HCT116 (cell line): Measurements from ENCODE around the gene PRXL2C. TPM values are rescaled to one million over a fixed set of nuclear protein-coding genes. Genes with fewer than 3 reads are reported as not detected.

Source experiments
- ATAC-seq: fragments of 200-7000 bp; cut with Tn5 transposase; 2 replicates; pipeline ENCODE4 v1.9.1; 2020; ENCODE audit warnings: mild to moderate bottlenecking, moderate library complexity
- BruUV-seq: library from RNA; stranded (reverse); fragments of 400-500 nt; replicated peaks from 2 replicates; lab custom pipeline; 2021; lab: Mats Ljungman, UMichigan
- CTCF ChIA-PET: fragments of 300-600 bp; sonication (Branson Sonifier 250); formaldehyde crosslinking; loops from one replicate; lab custom pipeline; 2021; ENCODE audit warnings: antibody characterized with exemption; lab: Charles Lee
- POLR2A ChIA-PET: fragments of 300-600, 350-600 bp; sonication (Branson Sonifier 250); formaldehyde crosslinking; loops from one replicate; lab custom pipeline; 2021; ENCODE audit warnings: antibody characterized with exemption; lab: Charles Lee
- RAD21 ChIA-PET, 2 experiments: fragments of 300-600 bp; sonication (Branson Sonifier 250); formaldehyde crosslinking; loops; one replicate each; lab custom pipeline; 2023; ENCODE audit warnings: low total read pairs in 2 of 2; ENCODE audit not compliant: uncharacterized antibody in 2 of 2, unreplicated experiment in 2 of 2, low non-redundant PET in 1 of 2; lab: Charles Lee
- DNase-seq: peaks from one replicate; pipeline ENCODE4 v3.0.0-alpha.2; 2010; ENCODE audit warnings: low read depth, low spot score
- H2AFZ ChIP-seq: fragments of 200-600 bp; shearing (Covaris generic), sonication (generic); 2 replicates; pipeline ENCODE4 v1.6.1; 2017; ENCODE audit warnings: low read depth, mixed run types, mixed read lengths, antibody characterized with exemption, low read length; ENCODE audit not compliant: poor library complexity, severe bottlenecking
- H3K27ac ChIP-seq: 2 replicates; pipeline ENCODE4 v1.5.1; 2012; ENCODE audit warnings: low read depth, low read length
- H3K27me3 ChIP-seq: fragments of 200-600 bp; sonication (generic); 2 replicates; pipeline ENCODE4 v1.6.1; 2016; ENCODE audit warnings: mixed run types, low read length, mixed read lengths; ENCODE audit not compliant: insufficient read depth
- H3K36me3 ChIP-seq, 2 experiments: fragments of 200-500 bp in 1 of 2; fragments of 200-600 bp in 1 of 2; sonication (Bioruptor generic) in 1 of 2; sonication (generic) in 1 of 2; 2 replicates each; pipeline versions ENCODE4 v1.5.1 to v1.6.1; 2014 to 2016; ENCODE audit warnings: low read length in 2 of 2, inconsistent platforms in 1 of 2, mixed read lengths in 1 of 2, mixed run types in 1 of 2; ENCODE audit not compliant: insufficient read depth in 2 of 2, control insufficient read depth in 1 of 2
- H3K4me1 ChIP-seq, 2 experiments: fragments of 200-600 bp in 1 of 2; sonication (generic) in 1 of 2; 2 replicates each; pipeline versions ENCODE4 v1.5.1 to v1.6.1; 2012 to 2017; ENCODE audit warnings: low read length in 2 of 2, inconsistent platforms in 1 of 2, mild to moderate bottlenecking in 1 of 2, mixed read lengths in 1 of 2, mixed run types in 1 of 2, moderate library complexity in 1 of 2; ENCODE audit not compliant: insufficient read depth in 2 of 2, control insufficient read depth in 1 of 2
- H3K4me2 ChIP-seq: fragments of 200-600 bp; sonication (generic); 2 replicates; pipeline ENCODE4 v1.6.1; 2017; ENCODE audit warnings: mixed run types, low read length, mixed read lengths
- H3K4me3 ChIP-seq, 2 experiments: fragments of 200-600 bp in 1 of 2; sonication (generic) in 1 of 2; replicated peaks in 1 of 2; 2 replicates each; pipeline ENCODE4 v1.5.1; 2011 to 2016; ENCODE audit warnings: low read length in 2 of 2, control low read depth in 1 of 2, low read depth in 1 of 2, mild to moderate bottlenecking in 1 of 2, mixed read lengths in 1 of 2, mixed run types in 1 of 2
- H3K79me2 ChIP-seq: fragments of 200-600 bp; sonication (generic); 2 replicates; pipeline ENCODE4 v1.6.1; 2017; ENCODE audit warnings: mild to moderate bottlenecking, mixed run types, low read length, moderate library complexity, mixed read lengths; ENCODE audit not compliant: insufficient read depth
- H3K9ac ChIP-seq: fragments of 200-600 bp; sonication (generic); 2 replicates; pipeline ENCODE4 v1.6.1; 2016; ENCODE audit warnings: low read length, mixed read lengths
- H3K9me2 ChIP-seq: fragments of 200-600 bp; sonication (generic), shearing (Covaris generic); 2 replicates; pipeline ENCODE4 v1.6.1; 2017; ENCODE audit warnings: mixed run types, mild to moderate bottlenecking, moderate library complexity; ENCODE audit not compliant: insufficient read depth
- H3K9me3 ChIP-seq, 2 experiments: fragments of 200-500 bp in 1 of 2; fragments of 200-600 bp in 1 of 2; sonication (Bioruptor generic) in 1 of 2; sonication (generic) in 1 of 2; 2 replicates each; pipeline ENCODE4 v1.6.1; 2014 to 2017; ENCODE audit warnings: low read length in 2 of 2, mixed read lengths in 2 of 2, inconsistent platforms in 1 of 2, low read depth in 1 of 2, mild to moderate bottlenecking in 1 of 2, mixed run types in 1 of 2, moderate library complexity in 1 of 2; ENCODE audit not compliant: control insufficient read depth in 1 of 2, insufficient read depth in 1 of 2
- H4K20me1 ChIP-seq: fragments of 200-600 bp; sonication (generic), shearing (Covaris generic); 2 replicates; pipeline ENCODE4 v1.6.1; 2017; ENCODE audit warnings: mixed run types, mild to moderate bottlenecking, moderate library complexity; ENCODE audit not compliant: insufficient read depth
- ATF3 ChIP-seq: IDR thresholded peaks from 2 replicates; pipeline ENCODE4 v1.6.1; 2012
- CBX3 ChIP-seq: IDR thresholded peaks from 2 replicates; pipeline ENCODE4 v1.6.1; 2012; ENCODE audit warnings: low read depth
- CEBPB ChIP-seq: IDR thresholded peaks from 2 replicates; pipeline ENCODE4 v1.6.1; 2012; ENCODE audit warnings: low read depth
- CTCF ChIP-seq, 3 experiments: fragments of 200-600 bp in 1 of 3; sonication (generic) in 1 of 3; IDR thresholded peaks in 2 of 3; conservative IDR thresholded peaks in 1 of 3; 2 replicates each; pipeline ENCODE4 v1.5.1; 2012 to 2017; ENCODE audit warnings: low read depth in 2 of 3, low read length in 2 of 3, antibody characterized with exemption in 1 of 3, borderline replicate concordance in 1 of 3, control low read depth in 1 of 3, mild to moderate bottlenecking in 1 of 3, mixed read lengths in 1 of 3, mixed run types in 1 of 3, moderate library complexity in 1 of 3; ENCODE audit not compliant: insufficient read depth in 1 of 3
- EGR1 ChIP-seq: IDR thresholded peaks from 2 replicates; pipeline ENCODE4 v1.6.1; 2012; ENCODE audit warnings: low read depth
- ELF1 ChIP-seq: IDR thresholded peaks from 2 replicates; pipeline ENCODE4 v1.6.1; 2012; ENCODE audit warnings: low read depth, borderline replicate concordance
- EZH2 ChIP-seq: fragments of 200-600 bp; sonication (generic); IDR thresholded peaks from 2 replicates; pipeline ENCODE4 v1.6.1; 2017; ENCODE audit warnings: antibody characterized with exemption, mixed run types
- EZH2phosphoT487 ChIP-seq: fragments of 200-600 bp; IDR thresholded peaks from 2 replicates; pipeline ENCODE4 v1.6.1; 2018; ENCODE audit warnings: antibody characterized with exemption, borderline replicate concordance
- FOSL1 ChIP-seq: IDR thresholded peaks from 2 replicates; pipeline ENCODE4 v1.6.1; 2012; ENCODE audit warnings: low read depth
- JUND ChIP-seq: IDR thresholded peaks from 2 replicates; pipeline ENCODE4 v1.6.1; 2012
- MAX ChIP-seq: IDR thresholded peaks from 2 replicates; pipeline ENCODE4 v1.6.1; 2012
- POLR2A ChIP-seq: IDR thresholded peaks from 2 replicates; pipeline ENCODE4 v1.7.0; 2011; ENCODE audit warnings: borderline replicate concordance; ENCODE audit not compliant: insufficient read depth, insufficient read length; ENCODE audit errors: extremely low read depth
- POLR2AphosphoS5 ChIP-seq: IDR thresholded peaks from 2 replicates; pipeline ENCODE4 v1.6.1; 2011; ENCODE audit warnings: mild to moderate bottlenecking, low read depth, low read length, moderate library complexity
- SIN3A ChIP-seq: IDR thresholded peaks from 2 replicates; pipeline ENCODE4 v1.6.1; 2012; ENCODE audit warnings: low read depth
- SP1 ChIP-seq: IDR thresholded peaks from 2 replicates; pipeline ENCODE4 v1.6.1; 2012; ENCODE audit warnings: low read depth
- SRF ChIP-seq: IDR thresholded peaks from 2 replicates; pipeline ENCODE4 v1.6.1; 2012; ENCODE audit warnings: low read depth
- TCF7L2 ChIP-seq: IDR thresholded peaks from 2 replicates; pipeline ENCODE4 v1.7.0; 2011; ENCODE audit warnings: borderline replicate concordance, inconsistent platforms; ENCODE audit not compliant: insufficient read depth, insufficient read length; ENCODE audit errors: extremely low read depth
- YY1 ChIP-seq: IDR thresholded peaks from 2 replicates; pipeline ENCODE4 v1.6.1; 2011; ENCODE audit warnings: low read length, low read depth, moderate library complexity, mild to moderate bottlenecking; ENCODE audit not compliant: insufficient replicate concordance; ENCODE audit errors: extremely low read depth
- ZBTB33 ChIP-seq: IDR thresholded peaks from 2 replicates; pipeline ENCODE4 v1.6.1; 2011; ENCODE audit warnings: mild to moderate bottlenecking, low read length, moderate library complexity; ENCODE audit not compliant: insufficient replicate concordance; ENCODE audit errors: extremely low read depth
- ZNF274 ChIP-seq: fragments of 200-500 bp; sonication (Bioruptor generic); IDR thresholded peaks from 2 replicates; pipeline ENCODE4 v1.6.1; 2014; ENCODE audit warnings: mild to moderate bottlenecking, low read depth, low read length, inconsistent platforms
- intact Hi-C: fragments of 100-400 bp; cut with micrococcal nuclease; formaldehyde crosslinking; loops from 2 replicates; pipeline ENCODE4 v1.10.0; 2022
- total RNA-seq: library from RNA; stranded (reverse); gene quantifications from one replicate; pipeline ENCODE4 v1.2.1, GENCODE V29; 2021; ENCODE audit not compliant: unreplicated experiment

Gene PRXL2C
- total RNA-seq, 1 experiment from 2014 or later: 10.4 TPM

GRCh38 chr9:96680812-96681499 lies 25.8 kb upstream of the PRXL2C start:
- DNase-seq: no peak
- H4K20me1 ChIP-seq: no peaks in the 10 kb centered on the region
- TF ChIP-seq MAX (no peak), JUND (no peak), EZH2 (no peak), POLR2A (no peak), EGR1 (no peak), YY1 (no peak), ATF3 (no peak), TCF7L2 (no peak), POLR2AphosphoS5 (no peak), SIN3A (no peak), FOSL1 (no peak), ZNF274 (no peak), CEBPB (no peak), EZH2phosphoT487 (no peak), SRF (no peak), ELF1 (no peak), CBX3 (no peak), ZBTB33 (no peak), SP1 (no peak), CTCF (IDR thresholded peaks at IDR 0.05 in 2 of 3, conservative IDR thresholded peaks at IDR 0.05 in 1 of 3; ENCODE audit: borderline replicate concordance in 1 of 3, insufficient read depth in 1 of 3, low read depth in 2 of 3, low read length in 2 of 3) (no peak)
- POLR2A ChIA-PET: no interaction called here
- H3K36me3 ChIP-seq: no peaks in the 10 kb centered on the region
- H3K9me3 ChIP-seq: no peaks in the 10 kb centered on the region
- CTCF ChIA-PET: no interaction called here
- peaks cover under 1 to 2% of the 10 kb centered on the region in 2 experiments; a peak in 3 of 4 replicates for H3K4me1 ChIP-seq
- no peaks in the 10 kb centered on the region for H3K27me3 ChIP-seq
- H3K4me3 ChIP-seq: no peak overlapping the region
- no peak overlapping the region for H3K9ac ChIP-seq
- ATAC-seq: no peak
- no peaks in the 10 kb centered on the region for H3K79me2 ChIP-seq
- H3K4me2 ChIP-seq: no peak overlapping the region
- intact Hi-C loops: no loop called here
- BruUV-seq: no TSS peak
- no peak overlapping the region for H2AFZ ChIP-seq
- H3K27ac ChIP-seq: no peak overlapping the region
- no peaks in the 10 kb centered on the region for H3K9me2 ChIP-seq
- RAD21 ChIA-PET: no interaction called here
